Neuronal stem cell (in vitro differentiated cells): ENCODE results near the gene CREB5.

ENCODE experiments used
- DNase-seq: peaks from one replicate; pipeline ENCODE4 v3.0.0-alpha.2; 2013; ENCODE audit warnings: low spot score
- H2AFZ ChIP-seq: one replicate; pipeline ENCODE4 v1.6.1; 2013; ENCODE audit warnings: mild to moderate bottlenecking, low read length, inconsistent platforms
- H2AK5ac ChIP-seq: 2 replicates; pipeline ENCODE4 v1.6.1; 2013; ENCODE audit warnings: low read depth, mild to moderate bottlenecking, inconsistent platforms, low read length, moderate library complexity, mixed read lengths
- H2BK120ac ChIP-seq: 2 replicates; pipeline ENCODE4 v1.6.1; 2013; ENCODE audit warnings: low read depth, mild to moderate bottlenecking, inconsistent platforms, low read length, moderate library complexity, mixed read lengths
- H2BK12ac ChIP-seq: one replicate; pipeline ENCODE4 v1.6.1; 2013; ENCODE audit warnings: low read length, inconsistent platforms
- H2BK15ac ChIP-seq: 2 replicates; pipeline ENCODE4 v1.6.1; 2013; ENCODE audit warnings: mild to moderate bottlenecking, low read length, inconsistent platforms, mixed read lengths
- H2BK5ac ChIP-seq: one replicate; pipeline ENCODE4 v1.6.1; 2013; ENCODE audit warnings: inconsistent platforms, mild to moderate bottlenecking, low read length, moderate library complexity
- H3K14ac ChIP-seq: one replicate; pipeline ENCODE4 v1.6.1; 2013; ENCODE audit warnings: low read length, inconsistent platforms
- H3K18ac ChIP-seq: 2 replicates; pipeline ENCODE4 v1.6.1; 2013; ENCODE audit warnings: low read length, inconsistent platforms
- H3K23ac ChIP-seq: 2 replicates; pipeline ENCODE4 v1.6.1; 2013; ENCODE audit warnings: low read depth, mild to moderate bottlenecking, mixed read lengths, low read length, inconsistent platforms; ENCODE audit not compliant: poor library complexity
- H3K27ac ChIP-seq: replicated peaks from 3 replicates; pipeline ENCODE4 v1.5.1; 2013; ENCODE audit warnings: low read length, inconsistent platforms
- H3K27me3 ChIP-seq, 3 experiments: 2 replicates each; pipeline ENCODE4 v1.6.1; 2013; ENCODE audit warnings: low read length in 3 of 3, mild to moderate bottlenecking in 2 of 3, inconsistent platforms in 1 of 3, low read depth in 1 of 3, mixed read lengths in 1 of 3, moderate library complexity in 1 of 3; ENCODE audit not compliant: control insufficient read depth in 3 of 3, insufficient read depth in 3 of 3
- H3K36me3 ChIP-seq, 2 donors: replicated peaks in 1 of 2; 2 replicates each; pipeline ENCODE4 v1.6.1; 2013; ENCODE audit warnings: low read length in 2 of 2; ENCODE audit not compliant: control insufficient read depth in 2 of 2, insufficient read depth in 2 of 2
- H3K4ac ChIP-seq: 2 replicates; pipeline ENCODE4 v1.6.1; 2013; ENCODE audit warnings: inconsistent platforms, mild to moderate bottlenecking, low read length, moderate library complexity
- H3K4me1 ChIP-seq, 2 donors: 1 replicate in 1 of 2; 2 replicates in 1 of 2; pipeline ENCODE4 v1.6.1; 2013; ENCODE audit warnings: low read length in 2 of 2, low read depth in 1 of 2; ENCODE audit not compliant: control insufficient read depth in 2 of 2, insufficient read depth in 1 of 2
- H3K4me2 ChIP-seq: one replicate; pipeline ENCODE4 v1.6.1; 2013; ENCODE audit warnings: mild to moderate bottlenecking, low read length, inconsistent platforms; ENCODE audit not compliant: insufficient read depth, poor library complexity, severe bottlenecking
- H3K4me3 ChIP-seq, 2 donors: 2 replicates each; pipeline ENCODE4 v1.5.1; 2013; ENCODE audit warnings: low read length in 2 of 2, mild to moderate bottlenecking in 2 of 2, inconsistent platforms in 1 of 2, moderate library complexity in 1 of 2
- H3K79me1 ChIP-seq: one replicate; pipeline ENCODE4 v1.6.1; 2013; ENCODE audit warnings: low read depth, mild to moderate bottlenecking, inconsistent platforms, low read length, moderate library complexity
- H3K9ac ChIP-seq: one replicate; pipeline ENCODE4 v1.6.1; 2013; ENCODE audit warnings: mild to moderate bottlenecking, low read depth, low read length, inconsistent platforms; ENCODE audit not compliant: poor library complexity
- H3K9me3 ChIP-seq, 2 donors: replicated peaks in 1 of 2; 2 replicates each; pipeline versions ENCODE3 to v1.6.1; 2013; ENCODE audit warnings: low read length in 2 of 2, mild to moderate bottlenecking in 2 of 2, inconsistent platforms in 1 of 2, low read depth in 1 of 2, mixed read lengths in 1 of 2, moderate library complexity in 1 of 2; ENCODE audit not compliant: control insufficient read depth in 2 of 2, insufficient read depth in 1 of 2
- H4K8ac ChIP-seq: one replicate; pipeline ENCODE4 v1.6.1; 2013; ENCODE audit warnings: low read depth, mild to moderate bottlenecking, inconsistent platforms, low read length, moderate library complexity
- H4K91ac ChIP-seq: one replicate; pipeline ENCODE4 v1.6.1; 2013; ENCODE audit warnings: low read length, low read depth, mild to moderate bottlenecking, inconsistent platforms; ENCODE audit not compliant: poor library complexity
- WGBS, 2 donors: extraction: QIAGEN DNeasy Blood & Tissue Kit; methylation state at CpG; one replicate each; pipeline ENCODE4 v1.1.7; 2013; ENCODE audit warnings: missing lambda C conversion rate in 2 of 2, mixed read lengths in 1 of 2; ENCODE audit not compliant: insufficient read length in 2 of 2, insufficient replicate concordance in 1 of 2; ENCODE audit errors: extremely low coverage in 2 of 2; 5-methylcytosine and 5-hydroxymethylcytosine counted together

CREB5 gene

GRCh38 chr7:28812616-28813015 is 400.3 kb downstream of the CREB5 start:
- H2BK5ac ChIP-seq: no peak overlapping the region
- H3K4me3 ChIP-seq: no peak overlapping the region
- no CpG with 5 or more reads among the region's 3 CpGs for WGBS, 2 donors
- no peak overlapping the region for H3K4me2 ChIP-seq
- no peak overlapping the region for H2BK120ac ChIP-seq
- no peak overlapping the region for H2AK5ac ChIP-seq
- H3K9me3 ChIP-seq: no peaks in the 10 kb centered on the region
- no peak overlapping the region for H3K14ac ChIP-seq
- no peak overlapping the region for H2BK12ac ChIP-seq
- H3K23ac ChIP-seq: no peak overlapping the region
- peaks cover 0 to 45% of the 10 kb centered on the region in 2 donors for H3K36me3 ChIP-seq
- H3K79me1 ChIP-seq: no peaks in the 10 kb centered on the region
- H3K27ac ChIP-seq: no peak overlapping the region
- H2AFZ ChIP-seq: no peak overlapping the region
- H3K4me1 ChIP-seq: no peaks in the 10 kb centered on the region
- no peak overlapping the region for H4K8ac ChIP-seq
- no peaks in the 10 kb centered on the region for H3K27me3 ChIP-seq
- no peak overlapping the region for H3K18ac ChIP-seq
- H4K91ac ChIP-seq: no peak overlapping the region
- no peak overlapping the region for H3K4ac ChIP-seq
- no peak for DNase-seq
- no peak overlapping the region for H2BK15ac ChIP-seq
- no peak overlapping the region for H3K9ac ChIP-seq

- H3K27ac ChIP-seq: no peak overlapping the region
- H3K9me3 ChIP-seq: no peaks in the 10 kb centered on the region
- H2AK5ac ChIP-seq: no peak overlapping the region
- H3K4me3 ChIP-seq: no peak overlapping the region
- H3K79me1 ChIP-seq: no peaks in the 10 kb centered on the region
- no peak overlapping the region for H3K4ac ChIP-seq
- no peak overlapping the region for H3K4me2 ChIP-seq
- peaks cover 0 to 52% of the 10 kb centered on the region in 2 donors for H3K36me3 ChIP-seq
- H3K4me1 ChIP-seq: no peaks in the 10 kb centered on the region
- H3K27me3 ChIP-seq: no peaks in the 10 kb centered on the region
- H2BK5ac ChIP-seq: no peak overlapping the region
- no peak overlapping the region for H3K14ac ChIP-seq
- H2BK12ac ChIP-seq: no peak overlapping the region
- no peak overlapping the region for H4K91ac ChIP-seq
- H4K8ac ChIP-seq: no peak overlapping the region
- no peak overlapping the region for H2AFZ ChIP-seq
- no peak overlapping the region for H3K23ac ChIP-seq
- no peak for DNase-seq
- H2BK120ac ChIP-seq: no peak overlapping the region
- WGBS, 2 donors: no CpG with 5 or more reads among the region's 6 CpGs
- no peak overlapping the region for H3K9ac ChIP-seq
- H3K18ac ChIP-seq: no peak overlapping the region
- no peak overlapping the region for H2BK15ac ChIP-seq
Observed at GRCh38 chr7:28813243-28813962, 401.1 kb downstream of the CREB5 start.

- H3K79me1 ChIP-seq: no peaks in the 10 kb centered on the region
- H3K23ac ChIP-seq: no peak overlapping the region
- no CpG with 5 or more reads among the region's 1 CpG for WGBS, 2 donors
- H3K9ac ChIP-seq: no peak overlapping the region
- H2BK12ac ChIP-seq: no peak overlapping the region
- no peaks in the 10 kb centered on the region for H3K9me3 ChIP-seq
- peaks cover 2 to 55% of the 10 kb centered on the region in 2 donors for H3K36me3 ChIP-seq
- no peak overlapping the region for H4K91ac ChIP-seq
- H2BK5ac ChIP-seq: no peak overlapping the region
- no peak overlapping the region for H2AK5ac ChIP-seq
- H3K4me3 ChIP-seq: no peak overlapping the region
- H2BK15ac ChIP-seq: no peak overlapping the region
- H4K8ac ChIP-seq: no peak overlapping the region
- H3K18ac ChIP-seq: no peak overlapping the region
- H3K14ac ChIP-seq: no peak overlapping the region
- H3K4me1 ChIP-seq: no peaks in the 10 kb centered on the region
- no peaks in the 10 kb centered on the region for H3K27me3 ChIP-seq
- H3K4me2 ChIP-seq: no peak overlapping the region
- no peak overlapping the region for H2BK120ac ChIP-seq
- H2AFZ ChIP-seq: no peak overlapping the region
- DNase-seq: no peak
- H3K4ac ChIP-seq: no peak overlapping the region
- H3K27ac ChIP-seq: no peak overlapping the region
Observed at GRCh38 chr7:28815369-28815927, 403.1 kb downstream of the CREB5 start.

GRCh38 chr7:28815928-28816373 is 403.6 kb downstream of the CREB5 start:
- no peaks in the 10 kb centered on the region for H3K4me1 ChIP-seq
- no peak for DNase-seq
- H2BK15ac ChIP-seq: no peak overlapping the region

More at GRCh38 chr7:28815928-28816373, 403.6 kb downstream of the CREB5 start:
- Histone ChIP-seq H2AFZ (no peak overlapping the region), H3K4me2 (no peak overlapping the region), H3K79me1 (no peaks in the 10 kb centered on the region), H4K8ac (no peak overlapping the region), H3K27ac (no peak overlapping the region), H2BK5ac (no peak overlapping the region), H2BK12ac (no peak overlapping the region), H2AK5ac (no peak overlapping the region), H4K91ac (no peak overlapping the region), H3K9ac (no peak overlapping the region), H3K18ac (no peak overlapping the region), H3K9me3 (no peaks in the 10 kb centered on the region), H3K14ac (no peak overlapping the region), H2BK120ac (no peak overlapping the region), H3K27me3 (no peaks in the 10 kb centered on the region), H3K4me3 (no peak overlapping the region), H3K4ac (no peak overlapping the region), H3K36me3 (peaks cover 2 to 57% of the 10 kb centered on the region in 2 donors), H3K23ac (no peak overlapping the region)
- WGBS, 2 donors: no CpG with 5 or more reads among the region's 2 CpGs
